AG20443 (cell line): Measurements from ENCODE around the gene CPT1C.

ENCODE experiments used
- DNase-seq: peaks from one replicate; pipeline ENCODE4 v3.0.0; 2012; ENCODE audit warnings: low spot score, mixed read lengths

The CPT1C gene

DNA sequence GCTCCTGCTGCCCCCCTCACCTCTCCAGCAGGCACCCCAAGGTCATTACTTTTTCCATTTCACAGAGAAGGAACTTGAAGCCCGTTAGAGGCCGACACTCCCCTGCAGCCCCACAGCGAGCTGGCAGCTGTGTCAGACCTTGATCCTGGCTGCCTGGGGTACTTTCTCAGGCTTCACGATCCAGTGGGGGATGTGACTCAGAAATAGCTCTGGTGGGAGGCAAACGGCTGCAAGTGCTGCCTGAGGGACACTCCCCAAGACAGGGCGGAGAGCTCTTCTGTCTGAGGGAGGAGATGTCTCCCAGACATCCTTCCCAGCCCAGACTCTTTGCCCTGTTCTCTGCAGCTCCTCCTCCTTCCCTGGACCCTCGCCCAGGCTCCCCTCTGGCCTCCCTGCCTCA is 67.4 kb downstream of the CPT1C start:
- DNase-seq: peak; percentile 74

DNA sequence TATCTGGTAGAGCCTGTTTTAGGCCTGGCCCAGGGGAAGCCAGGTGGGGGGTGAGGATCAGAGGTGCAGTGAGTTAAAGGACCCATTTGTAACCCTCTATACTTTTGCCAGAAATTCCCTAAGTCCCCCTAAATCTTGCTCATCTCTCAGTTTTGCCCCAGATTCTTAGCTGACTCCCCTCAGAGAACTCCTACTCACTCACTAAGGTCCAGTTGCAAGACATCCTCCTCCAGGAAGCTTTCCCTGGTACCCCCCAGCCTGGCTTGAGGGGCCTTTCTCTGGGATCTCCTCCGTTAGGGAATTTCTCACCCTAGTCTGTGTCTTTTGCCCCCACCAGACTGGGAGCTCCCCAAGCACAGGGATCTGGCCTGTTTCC is 70.3 kb downstream of the CPT1C start:
- DNase-seq: no peak

GRCh38 chr19:49761625-49762311 is 70.9 kb downstream of the CPT1C start:
- no peak for DNase-seq

DNA sequence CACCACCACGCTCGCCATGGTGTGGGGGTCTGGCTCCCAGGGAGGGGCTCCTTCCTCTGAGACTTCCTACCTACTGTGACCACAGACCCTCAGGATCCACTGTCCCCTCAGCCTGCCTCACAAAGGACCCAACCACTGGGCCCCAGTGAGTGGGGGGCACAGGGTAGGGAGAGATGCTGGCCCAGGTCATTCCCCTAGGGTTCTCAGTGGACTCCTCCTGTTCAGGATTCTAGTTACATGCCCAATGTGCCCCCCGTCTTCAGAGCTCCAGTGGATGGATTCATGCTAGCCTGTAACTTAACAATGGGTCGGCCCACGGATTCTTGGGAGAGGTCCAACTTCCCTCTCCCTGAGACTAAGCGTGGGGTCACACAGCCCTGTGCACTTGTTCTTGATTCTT is 72.3 kb downstream of the CPT1C start, which contains the start of gene TSKS:
TSKS (minus strand) TSS at position 77 of the 400 bp plus-strand sequence; CDS start at position 18, 59 bp downstream.
- no peak for DNase-seq
